Prostate gland (tissue), 2 donors: ENCODE results near the gene SRRM4.

Source experiments
- CTCF ChIP-seq, 4 experiments: fragments of 200-600 bp in 2 of 4; fragments of 450-650 bp in 2 of 4; sonication (generic) in 2 of 4; IDR thresholded peaks; 1 replicate in 3 of 4; 2 replicates in 1 of 4; pipeline ENCODE4 v1.5.1; 2016 to 2019; ENCODE audit warnings: antibody characterized with exemption in 4 of 4, mild to moderate bottlenecking in 2 of 4, moderate library complexity in 2 of 4
- POLR2A ChIP-seq: fragments of 450-650 bp; IDR thresholded peaks from one replicate; pipeline ENCODE4 v1.6.1; 2016; ENCODE audit warnings: antibody characterized with exemption, mild to moderate bottlenecking
- POLR2AphosphoS5 ChIP-seq: sonication (generic); formaldehyde crosslinking; IDR thresholded peaks from one replicate; pipeline ENCODE4 v1.6.1; 2017; ENCODE audit warnings: antibody characterized with exemption

- TF ChIP-seq CTCF (IDR thresholded peaks at IDR 0.05) (peak; percentile 68 to 93 (median 74)), POLR2A (no peak), POLR2AphosphoS5 (no peak)
Observed at GRCh38 chr12:119115296-119115905, 134.1 kb downstream of the SRRM4 start.
